GM12878 (cell line): ENCODE data around the gene UBE2O. TPM values are rescaled to one million over a fixed set of nuclear protein-coding genes. Genes with fewer than 3 reads are reported as not detected.

Experiments used
- BHLHE40 ChIP-seq, 2 experiments: fragments of 450-650 bp in 1 of 2; IDR thresholded peaks; 2 replicates each; pipeline ENCODE4 v1.6.1; 2011 to 2017; ENCODE audit warnings: low read depth in 2 of 2, borderline replicate concordance in 1 of 2, improper control_type of control experiment in 1 of 2, low read length in 1 of 2, mild to moderate bottlenecking in 1 of 2
- CBFB ChIP-seq: IDR thresholded peaks from 2 replicates; pipeline ENCODE4 v1.6.1; 2016; ENCODE audit warnings: antibody characterized with exemption, low read depth
- CUX1 ChIP-seq: IDR thresholded peaks from 2 replicates; pipeline ENCODE4 v1.6.1; 2012; ENCODE audit warnings: improper control_type of control experiment, low read depth, low read length; ENCODE audit not compliant: insufficient replicate concordance
- E4F1 ChIP-seq: fragments of 450-650 bp; IDR thresholded peaks from 2 replicates; pipeline ENCODE4 v1.6.1; 2018; ENCODE audit warnings: borderline replicate concordance, mild to moderate bottlenecking; ENCODE audit not compliant: partially characterized antibody
- MEF2A ChIP-seq: IDR thresholded peaks from 2 replicates; pipeline ENCODE4 v1.6.1; 2011; ENCODE audit warnings: low read depth, mild to moderate bottlenecking, low read length, moderate library complexity; ENCODE audit not compliant: insufficient read depth
- NFYB ChIP-seq: IDR thresholded peaks from 2 replicates; pipeline ENCODE4 v1.6.1; 2011; ENCODE audit warnings: low read depth, mild to moderate bottlenecking, low read length, improper control_type of control experiment, moderate library complexity; ENCODE audit not compliant: insufficient read depth
- SMARCA5 ChIP-seq: fragments of 450-650 bp; IDR thresholded peaks from 2 replicates; pipeline ENCODE4 v1.6.1; 2017; ENCODE audit warnings: mild to moderate bottlenecking
- WRNIP1 ChIP-seq: IDR thresholded peaks from 2 replicates; pipeline ENCODE4 v1.6.1; 2011; ENCODE audit warnings: low read depth, low read length, improper control_type of control experiment, borderline replicate concordance
- YY1 ChIP-seq: IDR thresholded peaks from 2 replicates; pipeline ENCODE4 v1.6.1; 2011; ENCODE audit warnings: low read depth, mild to moderate bottlenecking, low read length
- ZBED1 ChIP-seq: IDR thresholded peaks from 2 replicates; pipeline ENCODE4 v1.6.1; 2016; ENCODE audit warnings: borderline replicate concordance
- polyA plus RNA-seq, 11 experiments: library from polyadenylated mRNA; depleted of rRNA in 4 of 11; unstranded in 6 of 11; stranded (reverse) in 5 of 11; fragments of >200 nt; fragmentation: Nextera tagmentation in 4 of 11; fragmentation: Illumina TruSeq in 1 of 11; extraction: Ambion mirVana in 4 of 11; extraction: Trizol in 1 of 11; gene quantifications; 1 replicate in 1 of 11; 2 replicates in 10 of 11; pipeline versions ENCODE4 v1.2.1 to v1.2.3, GENCODE V29; 2011 to 2016; ENCODE audit warnings: inconsistent platforms in 2 of 11, missing spikeins in 2 of 11, low read depth in 1 of 11
- total RNA-seq, 4 experiments: library from RNA; depleted of rRNA in 3 of 4; stranded (reverse); fragments of >200 nt in 3 of 4; fragmentation: Illumina TruSeq in 1 of 4; extraction: Trizol in 1 of 4; gene quantifications; 2 replicates each; pipeline versions ENCODE4 v1.2.1 to v1.2.3, GENCODE V29; 2013 to 2021

UBE2O gene
- total and polyA plus RNA-seq, 10 of the 15 experiments (the other 5 are each of a cell fraction or from before 2014, with no cell fraction given) = 2.1 to 39.0 (median 14.1) TPM

- no peak for TF ChIP-seq CBFB
- no peak for TF ChIP-seq BHLHE40 (IDR thresholded peaks at IDR 0.05; ENCODE audit: borderline replicate concordance in 1 of 2, low read depth in 2 of 2, low read length in 1 of 2)
- TF ChIP-seq SMARCA5 = no peak
- no peak for TF ChIP-seq NFYB
- TF ChIP-seq ZBED1 = no peak
- no peak for TF ChIP-seq YY1
- TF ChIP-seq MEF2A = no peak
- no peak for TF ChIP-seq CUX1
- TF ChIP-seq WRNIP1 = no peak
- TF ChIP-seq E4F1 = no peak
Measured at GRCh38 chr17:76420356-76421043, 32.5 kb downstream of the UBE2O start (continued).
